Measurements from ENCODE around the gene HOXA3. TPM values are rescaled to one million over a fixed set of nuclear protein-coding genes. Genes with fewer than 3 reads are reported as not detected.

Gene HOXA3
- total RNA-seq, 1 experiment from 2014 or later = 30.2 TPM

GRCh38 chr7:27157702-27158431, 5.5 kb upstream of the HOXA3 start:
- BruUV-seq (replicated peaks) = no TSS peak
- CTCF ChIA-PET = no interaction called here
- Histone ChIP-seq H3K4me3 (ENCODE audit: low read depth in 2 of 2, low read length in 2 of 2) (no peak overlapping the region), H3K36me3 (ENCODE audit: control insufficient read depth, insufficient read depth, low read length) (no peaks in the 10 kb centered on the region; the same call in 1 of the 2 replicates), H3K4me1 (ENCODE audit: control insufficient read depth, insufficient read depth, low read length) (0 out of 2 replicates have a peak, but pooled peaks cover 3% of the 10 kb centered on the region), H3K27ac (ENCODE audit: low read length) (no peak overlapping the region), H3K9me3 (ENCODE audit: control insufficient read depth, insufficient read depth, low read depth, low read length) (no peaks in the 10 kb centered on the region), H3K27me3 (ENCODE audit: control insufficient read depth, insufficient read depth, low read length) (no peaks in the 10 kb centered on the region)
- in situ Hi-C loops (cut with HindIII; ENCODE audit: low pct_unique_long_range_greater_than_20kb, low sequenced_read_pairs) (no loop called here), intact Hi-C loops (cut with micrococcal nuclease; ENCODE audit: unreplicated experiment) (no loop called here)
- no peak for DNase-seq (ENCODE audit: low read depth, low spot score)
- no peak for ATAC-seq
- TF ChIP-seq SIN3A (IDR thresholded peaks at IDR 0.05; ENCODE audit: borderline replicate concordance, insufficient read depth, low read depth, low read length) (no peak), TCF7L2 (IDR thresholded peaks at IDR 0.05; ENCODE audit: low read depth, low read length) (no peak), POLR2AphosphoS5 (IDR thresholded peaks at IDR 0.05; ENCODE audit: low read depth, low read length) (no peak)
- TF ChIP-seq, protein P1, sequence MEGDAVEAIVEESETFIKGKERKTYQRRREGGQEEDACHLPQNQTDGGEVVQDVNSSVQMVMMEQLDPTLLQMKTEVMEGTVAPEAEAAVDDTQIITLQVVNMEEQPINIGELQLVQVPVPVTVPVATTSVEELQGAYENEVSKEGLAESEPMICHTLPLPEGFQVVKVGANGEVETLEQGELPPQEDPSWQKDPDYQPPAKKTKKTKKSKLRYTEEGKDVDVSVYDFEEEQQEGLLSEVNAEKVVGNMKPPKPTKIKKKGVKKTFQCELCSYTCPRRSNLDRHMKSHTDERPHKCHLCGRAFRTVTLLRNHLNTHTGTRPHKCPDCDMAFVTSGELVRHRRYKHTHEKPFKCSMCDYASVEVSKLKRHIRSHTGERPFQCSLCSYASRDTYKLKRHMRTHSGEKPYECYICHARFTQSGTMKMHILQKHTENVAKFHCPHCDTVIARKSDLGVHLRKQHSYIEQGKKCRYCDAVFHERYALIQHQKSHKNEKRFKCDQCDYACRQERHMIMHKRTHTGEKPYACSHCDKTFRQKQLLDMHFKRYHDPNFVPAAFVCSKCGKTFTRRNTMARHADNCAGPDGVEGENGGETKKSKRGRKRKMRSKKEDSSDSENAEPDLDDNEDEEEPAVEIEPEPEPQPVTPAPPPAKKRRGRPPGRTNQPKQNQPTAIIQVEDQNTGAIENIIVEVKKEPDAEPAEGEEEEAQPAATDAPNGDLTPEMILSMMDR (IDR thresholded peaks at IDR 0.05) = no peak
- TF ChIP-seq, protein P2, sequence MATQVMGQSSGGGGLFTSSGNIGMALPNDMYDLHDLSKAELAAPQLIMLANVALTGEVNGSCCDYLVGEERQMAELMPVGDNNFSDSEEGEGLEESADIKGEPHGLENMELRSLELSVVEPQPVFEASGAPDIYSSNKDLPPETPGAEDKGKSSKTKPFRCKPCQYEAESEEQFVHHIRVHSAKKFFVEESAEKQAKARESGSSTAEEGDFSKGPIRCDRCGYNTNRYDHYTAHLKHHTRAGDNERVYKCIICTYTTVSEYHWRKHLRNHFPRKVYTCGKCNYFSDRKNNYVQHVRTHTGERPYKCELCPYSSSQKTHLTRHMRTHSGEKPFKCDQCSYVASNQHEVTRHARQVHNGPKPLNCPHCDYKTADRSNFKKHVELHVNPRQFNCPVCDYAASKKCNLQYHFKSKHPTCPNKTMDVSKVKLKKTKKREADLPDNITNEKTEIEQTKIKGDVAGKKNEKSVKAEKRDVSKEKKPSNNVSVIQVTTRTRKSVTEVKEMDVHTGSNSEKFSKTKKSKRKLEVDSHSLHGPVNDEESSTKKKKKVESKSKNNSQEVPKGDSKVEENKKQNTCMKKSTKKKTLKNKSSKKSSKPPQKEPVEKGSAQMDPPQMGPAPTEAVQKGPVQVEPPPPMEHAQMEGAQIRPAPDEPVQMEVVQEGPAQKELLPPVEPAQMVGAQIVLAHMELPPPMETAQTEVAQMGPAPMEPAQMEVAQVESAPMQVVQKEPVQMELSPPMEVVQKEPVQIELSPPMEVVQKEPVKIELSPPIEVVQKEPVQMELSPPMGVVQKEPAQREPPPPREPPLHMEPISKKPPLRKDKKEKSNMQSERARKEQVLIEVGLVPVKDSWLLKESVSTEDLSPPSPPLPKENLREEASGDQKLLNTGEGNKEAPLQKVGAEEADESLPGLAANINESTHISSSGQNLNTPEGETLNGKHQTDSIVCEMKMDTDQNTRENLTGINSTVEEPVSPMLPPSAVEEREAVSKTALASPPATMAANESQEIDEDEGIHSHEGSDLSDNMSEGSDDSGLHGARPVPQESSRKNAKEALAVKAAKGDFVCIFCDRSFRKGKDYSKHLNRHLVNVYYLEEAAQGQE (IDR thresholded peaks at IDR 0.05; ENCODE audit: insufficient read depth in 1 of 2, low read depth in 2 of 2, low read length in 1 of 2) = no peak
- POLR2A ChIA-PET = no interaction called here

DNA sequence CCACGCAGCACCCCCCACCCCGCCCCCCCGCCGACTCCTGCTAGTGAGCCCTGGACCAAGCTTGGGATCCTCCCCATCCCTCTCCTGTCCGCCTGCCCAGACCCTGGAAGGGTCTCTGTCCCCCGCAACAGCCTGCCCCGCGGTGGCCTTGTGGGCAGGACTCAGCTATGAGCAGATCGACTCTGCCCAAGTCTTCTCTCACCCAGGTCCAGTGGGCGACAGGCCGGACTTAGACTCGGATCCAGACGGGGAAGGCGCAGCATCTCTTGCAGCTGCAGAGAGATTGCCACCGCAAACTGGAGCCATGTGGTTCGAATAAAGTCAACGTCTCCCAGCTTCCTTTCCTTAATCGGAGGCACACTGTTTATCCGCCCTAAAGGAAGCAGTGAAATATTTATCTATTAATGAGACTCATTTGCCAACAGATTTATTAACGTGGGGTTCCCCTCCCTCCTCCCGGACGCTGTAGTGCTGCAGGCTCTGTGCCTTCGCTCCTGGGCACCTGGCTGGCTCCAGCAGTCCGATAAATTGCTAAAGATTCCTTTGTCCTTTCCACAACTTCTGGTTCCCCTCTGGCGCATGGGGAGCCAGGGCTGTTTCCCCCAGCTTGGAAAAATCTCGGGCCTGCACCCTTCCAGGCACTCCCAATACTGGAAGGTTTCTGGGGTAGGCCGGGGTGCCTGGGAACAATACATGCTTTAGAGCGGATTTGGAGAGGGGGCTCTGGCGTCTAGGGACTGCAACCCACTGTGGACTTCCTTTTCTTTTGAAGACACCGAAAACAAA, 4.7 kb upstream of the HOXA3 start:
- no peak for DNase-seq (ENCODE audit: low read depth, low spot score)
- intact Hi-C loops (cut with micrococcal nuclease; ENCODE audit: unreplicated experiment) = no loop called here
- POLR2A ChIA-PET = no interaction called here
- in situ Hi-C loops (cut with HindIII; ENCODE audit: low pct_unique_long_range_greater_than_20kb, low sequenced_read_pairs) = no loop called here
- no TSS peak for BruUV-seq (replicated peaks)
- TF ChIP-seq, protein P2 (IDR thresholded peaks at IDR 0.05; ENCODE audit: insufficient read depth in 1 of 2, low read depth in 2 of 2, low read length in 1 of 2) = no peak
- TF ChIP-seq TCF7L2 (IDR thresholded peaks at IDR 0.05; ENCODE audit: low read depth, low read length) (no peak), POLR2AphosphoS5 (IDR thresholded peaks at IDR 0.05; ENCODE audit: low read depth, low read length) (no peak)
- H3K4me3 ChIP-seq (ENCODE audit: low read depth in 2 of 2, low read length in 2 of 2) = no peak overlapping the region
- CTCF ChIA-PET = interaction anchor here (0.6 kb wide), 2 partner anchors 65 to 301 kb away, joined by 3 to 8 read pairs; no protein-coding TSS in a partner anchor
- 0 out of 2 replicates have a peak, but pooled peaks cover 3% of the 10 kb centered on the region for H3K4me1 ChIP-seq (ENCODE audit: control insufficient read depth, insufficient read depth, low read length)
- H3K27me3 ChIP-seq (ENCODE audit: control insufficient read depth, insufficient read depth, low read length) = no peaks in the 10 kb centered on the region
- no peaks in the 10 kb centered on the region; the same call in 1 of the 2 replicates for H3K36me3 ChIP-seq (ENCODE audit: control insufficient read depth, insufficient read depth, low read length)
- no peaks in the 10 kb centered on the region for H3K9me3 ChIP-seq (ENCODE audit: control insufficient read depth, insufficient read depth, low read depth, low read length)
- no peak overlapping the region for H3K27ac ChIP-seq (ENCODE audit: low read length)
- ATAC-seq = no peak
